GM12878 (cell line): Measurements from ENCODE around the gene RENBP. TPM values are rescaled to one million over a fixed set of nuclear protein-coding genes. Genes with fewer than 3 reads are reported as not detected.

Source experiments
- BCL11A ChIP-seq: IDR thresholded peaks from 2 replicates; pipeline ENCODE4 v1.6.1; 2011; ENCODE audit warnings: low read depth, low read length
- CHD1 ChIP-seq: IDR thresholded peaks from 2 replicates; pipeline ENCODE4 v1.6.1; 2012; ENCODE audit warnings: low read depth, low read length, improper control_type of control experiment
- CHD2 ChIP-seq: IDR thresholded peaks from 2 replicates; pipeline ENCODE4 v1.6.1; 2011; ENCODE audit warnings: low read depth, low read length, improper control_type of control experiment, borderline replicate concordance
- CREM ChIP-seq: IDR thresholded peaks from 2 replicates; pipeline ENCODE4 v1.6.1; 2014; ENCODE audit warnings: antibody characterized with exemption, low read depth
- EP300 ChIP-seq, 2 experiments: fragments of 150-350 bp in 1 of 2; IDR thresholded peaks; 2 replicates each; pipeline ENCODE4 v1.6.1; 2011 to 2012; ENCODE audit warnings: low read depth in 2 of 2, low read length in 2 of 2, borderline replicate concordance in 1 of 2, improper control_type of control experiment in 1 of 2, inconsistent platforms in 1 of 2; ENCODE audit not compliant: control insufficient read depth in 1 of 2
- HDGF ChIP-seq: fragments of 450-650 bp; IDR thresholded peaks from 2 replicates; pipeline ENCODE4 v1.6.1; 2016; ENCODE audit warnings: antibody characterized with exemption
- IKZF1 ChIP-seq: fragments of 450-650 bp; conservative IDR thresholded peaks from 2 replicates; pipeline ENCODE4 v1.6.1; 2017; ENCODE audit warnings: antibody characterized with exemption, mild to moderate bottlenecking
- IKZF2 ChIP-seq, 2 experiments: fragments of 450-650 bp; IDR thresholded peaks; 2 replicates each; pipeline ENCODE4 v1.6.1; 2017; ENCODE audit warnings: mild to moderate bottlenecking in 2 of 2, moderate library complexity in 2 of 2
- LARP7 ChIP-seq: fragments of 450-650 bp; IDR thresholded peaks from 2 replicates; pipeline ENCODE4 v1.6.1; 2017; ENCODE audit warnings: mild to moderate bottlenecking
- MEF2B ChIP-seq: fragments of 450-650 bp; IDR thresholded peaks from 2 replicates; pipeline ENCODE4 v1.6.1; 2018; ENCODE audit warnings: mild to moderate bottlenecking, moderate library complexity; ENCODE audit not compliant: partially characterized antibody, poor library complexity, severe bottlenecking
- MYC ChIP-seq: IDR thresholded peaks from 2 replicates; pipeline ENCODE4 v1.6.1; 2011; ENCODE audit warnings: mild to moderate bottlenecking, low read length, moderate library complexity, inconsistent platforms; ENCODE audit not compliant: insufficient read depth, insufficient replicate concordance, insufficient read length, severe bottlenecking
- NR2C2 ChIP-seq: IDR thresholded peaks from 2 replicates; pipeline ENCODE4 v1.6.1; 2011; ENCODE audit warnings: borderline replicate concordance, low read depth; ENCODE audit not compliant: control insufficient read depth, insufficient read length
- RCOR1 ChIP-seq: conservative IDR thresholded peaks from 2 replicates; pipeline ENCODE4 v1.6.1; 2012; ENCODE audit warnings: low read depth, low read length, improper control_type of control experiment
- SMAD1 ChIP-seq: fragments of 450-650 bp; IDR thresholded peaks from 2 replicates; pipeline ENCODE4 v1.6.1; 2018; ENCODE audit warnings: mild to moderate bottlenecking, low read depth; ENCODE audit not compliant: partially characterized antibody
- SMARCA5 ChIP-seq: fragments of 450-650 bp; IDR thresholded peaks from 2 replicates; pipeline ENCODE4 v1.6.1; 2017; ENCODE audit warnings: mild to moderate bottlenecking
- SPI1 ChIP-seq: IDR thresholded peaks from 2 replicates; pipeline ENCODE4 v1.6.1; 2011; ENCODE audit warnings: low read depth, mild to moderate bottlenecking, low read length, moderate library complexity, borderline replicate concordance; ENCODE audit not compliant: insufficient read depth
- SREBF1 ChIP-seq: IDR thresholded peaks from 2 replicates; pipeline ENCODE4 v1.6.1; 2012; ENCODE audit warnings: mild to moderate bottlenecking, low read length
- SUZ12 ChIP-seq: fragments of 200-600 bp; sonication (generic); IDR thresholded peaks from one replicate; pipeline ENCODE4 v1.6.1; 2018; ENCODE audit warnings: antibody characterized with exemption, mild to moderate bottlenecking; ENCODE audit not compliant: unreplicated experiment
- TCF3 ChIP-seq: IDR thresholded peaks from 2 replicates; pipeline ENCODE4 v1.6.1; 2012; ENCODE audit warnings: low read depth, mild to moderate bottlenecking, low read length, borderline replicate concordance; ENCODE audit not compliant: insufficient read depth
- polyA plus RNA-seq, 11 experiments: library from polyadenylated mRNA; depleted of rRNA in 4 of 11; unstranded in 6 of 11; stranded (reverse) in 5 of 11; fragments of >200 nt; fragmentation: Nextera tagmentation in 4 of 11; fragmentation: Illumina TruSeq in 1 of 11; extraction: Ambion mirVana in 4 of 11; extraction: Trizol in 1 of 11; gene quantifications; 1 replicate in 1 of 11; 2 replicates in 10 of 11; pipeline versions ENCODE4 v1.2.1 to v1.2.3, GENCODE V29; 2011 to 2016; ENCODE audit warnings: inconsistent platforms in 2 of 11, missing spikeins in 2 of 11, low read depth in 1 of 11
- total RNA-seq, 4 experiments: library from RNA; depleted of rRNA in 3 of 4; stranded (reverse); fragments of >200 nt in 3 of 4; fragmentation: Illumina TruSeq in 1 of 4; extraction: Trizol in 1 of 4; gene quantifications; 2 replicates each; pipeline versions ENCODE4 v1.2.1 to v1.2.3, GENCODE V29; 2013 to 2021
- TF ChIP-seq, protein P1 (sequence below): IDR thresholded peaks from 2 replicates; pipeline ENCODE4 v1.6.1; 2012; ENCODE audit warnings: low read depth, low read length, improper control_type of control experiment
- TF ChIP-seq, protein P2 (sequence below): fragments of 450-650 bp; IDR thresholded peaks from 2 replicates; pipeline ENCODE4 v1.6.1; 2016; ENCODE audit warnings: mild to moderate bottlenecking, moderate library complexity, borderline replicate concordance
- TF ChIP-seq, protein P3 (sequence below): IDR thresholded peaks from 2 replicates; pipeline ENCODE4 v1.6.1; 2012; ENCODE audit warnings: low read length, inconsistent platforms

The RENBP gene
- total and polyA plus RNA-seq, 10 of the 15 experiments (the other 5 are each of a cell fraction or from before 2014, with no cell fraction given) = 0.36 to 4.9 (median 1.8) TPM; not detected in 3

DNA sequence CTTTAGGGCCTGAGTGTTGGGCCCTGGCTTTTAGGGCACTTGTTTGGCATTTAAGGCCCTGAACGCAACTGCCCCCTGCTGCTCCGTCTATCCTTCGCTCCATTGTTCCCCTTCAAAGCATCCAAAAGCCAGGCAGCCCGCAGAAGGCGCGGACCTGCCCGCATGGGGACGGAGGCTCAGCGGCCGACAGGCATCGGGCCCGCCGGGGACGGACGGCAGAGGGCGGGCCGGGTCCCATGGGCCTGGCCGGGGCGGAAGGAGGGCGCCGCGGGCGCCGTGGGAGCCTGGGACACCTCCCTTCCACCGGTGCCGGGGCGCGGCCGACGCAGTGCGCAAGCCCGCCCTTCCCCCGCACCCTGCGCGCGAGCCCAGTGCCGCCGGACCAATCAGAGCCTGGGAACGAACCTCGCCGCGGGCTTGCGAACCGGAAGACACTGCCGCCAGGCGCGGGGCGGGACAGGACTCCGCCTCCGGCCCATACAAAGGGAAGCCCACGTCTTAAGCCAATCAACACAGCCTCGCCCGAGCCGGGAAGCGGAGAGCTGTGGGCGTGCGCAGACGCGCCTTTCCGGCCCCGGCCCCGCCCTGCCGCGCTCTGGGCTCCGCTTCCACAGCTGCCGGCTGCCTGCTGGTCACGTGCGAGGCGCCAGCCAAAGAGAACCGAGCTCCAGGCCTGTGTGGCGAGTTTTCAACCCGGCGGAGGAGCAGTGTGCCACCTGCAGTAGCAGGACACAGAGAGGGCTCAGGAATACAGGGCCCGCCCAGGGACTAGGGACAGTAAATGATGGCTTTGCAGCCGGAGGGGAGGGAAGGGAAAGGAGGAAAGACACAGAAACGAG lies 16.3 kb downstream of the RENBP start (continued):
- TF ChIP-seq SPI1 (no peak), CHD1 (no peak), MEF2B (no peak), NR2C2 (no peak), HDGF (no peak), TCF3 (peak; percentile 56; the same call in 1 of the 2 replicates), SUZ12 (no peak), LARP7 (peak; percentile 68), RCOR1 (no peak), CHD2 (peak; percentile 53), SMAD1 (no peak), BCL11A (no peak), EP300 (IDR thresholded peaks at IDR 0.05; ENCODE audit: borderline replicate concordance in 1 of 2, control insufficient read depth in 1 of 2, low read depth in 2 of 2, low read length in 2 of 2) (no peak), CREM (no peak), SREBF1 (no peak), SMARCA5 (no peak), IKZF1 (peak; percentile 78), IKZF2 (IDR thresholded peaks at IDR 0.05) (no peak), MYC (no peak)
- TF ChIP-seq, protein P1, sequence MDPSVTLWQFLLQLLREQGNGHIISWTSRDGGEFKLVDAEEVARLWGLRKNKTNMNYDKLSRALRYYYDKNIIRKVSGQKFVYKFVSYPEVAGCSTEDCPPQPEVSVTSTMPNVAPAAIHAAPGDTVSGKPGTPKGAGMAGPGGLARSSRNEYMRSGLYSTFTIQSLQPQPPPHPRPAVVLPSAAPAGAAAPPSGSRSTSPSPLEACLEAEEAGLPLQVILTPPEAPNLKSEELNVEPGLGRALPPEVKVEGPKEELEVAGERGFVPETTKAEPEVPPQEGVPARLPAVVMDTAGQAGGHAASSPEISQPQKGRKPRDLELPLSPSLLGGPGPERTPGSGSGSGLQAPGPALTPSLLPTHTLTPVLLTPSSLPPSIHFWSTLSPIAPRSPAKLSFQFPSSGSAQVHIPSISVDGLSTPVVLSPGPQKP = peak; percentile 37; the same call in 1 of the 2 replicates
- TF ChIP-seq, protein P2, sequence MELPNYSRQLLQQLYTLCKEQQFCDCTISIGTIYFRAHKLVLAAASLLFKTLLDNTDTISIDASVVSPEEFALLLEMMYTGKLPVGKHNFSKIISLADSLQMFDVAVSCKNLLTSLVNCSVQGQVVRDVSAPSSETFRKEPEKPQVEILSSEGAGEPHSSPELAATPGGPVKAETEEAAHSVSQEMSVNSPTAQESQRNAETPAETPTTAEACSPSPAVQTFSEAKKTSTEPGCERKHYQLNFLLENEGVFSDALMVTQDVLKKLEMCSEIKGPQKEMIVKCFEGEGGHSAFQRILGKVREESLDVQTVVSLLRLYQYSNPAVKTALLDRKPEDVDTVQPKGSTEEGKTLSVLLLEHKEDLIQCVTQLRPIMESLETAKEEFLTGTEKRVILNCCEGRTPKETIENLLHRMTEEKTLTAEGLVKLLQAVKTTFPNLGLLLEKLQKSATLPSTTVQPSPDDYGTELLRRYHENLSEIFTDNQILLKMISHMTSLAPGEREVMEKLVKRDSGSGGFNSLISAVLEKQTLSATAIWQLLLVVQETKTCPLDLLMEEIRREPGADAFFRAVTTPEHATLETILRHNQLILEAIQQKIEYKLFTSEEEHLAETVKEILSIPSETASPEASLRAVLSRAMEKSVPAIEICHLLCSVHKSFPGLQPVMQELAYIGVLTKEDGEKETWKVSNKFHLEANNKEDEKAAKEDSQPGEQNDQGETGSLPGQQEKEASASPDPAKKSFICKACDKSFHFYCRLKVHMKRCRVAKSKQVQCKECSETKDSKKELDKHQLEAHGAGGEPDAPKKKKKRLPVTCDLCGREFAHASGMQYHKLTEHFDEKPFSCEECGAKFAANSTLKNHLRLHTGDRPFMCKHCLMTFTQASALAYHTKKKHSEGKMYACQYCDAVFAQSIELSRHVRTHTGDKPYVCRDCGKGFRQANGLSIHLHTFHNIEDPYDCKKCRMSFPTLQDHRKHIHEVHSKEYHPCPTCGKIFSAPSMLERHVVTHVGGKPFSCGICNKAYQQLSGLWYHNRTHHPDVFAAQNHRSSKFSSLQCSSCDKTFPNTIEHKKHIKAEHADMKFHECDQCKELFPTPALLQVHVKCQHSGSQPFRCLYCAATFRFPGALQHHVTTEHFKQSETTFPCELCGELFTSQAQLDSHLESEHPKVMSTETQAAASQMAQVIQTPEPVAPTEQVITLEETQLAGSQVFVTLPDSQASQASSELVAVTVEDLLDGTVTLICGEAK = peak; percentile 49; the same call in 1 of the 2 replicates
- TF ChIP-seq, protein P3, sequence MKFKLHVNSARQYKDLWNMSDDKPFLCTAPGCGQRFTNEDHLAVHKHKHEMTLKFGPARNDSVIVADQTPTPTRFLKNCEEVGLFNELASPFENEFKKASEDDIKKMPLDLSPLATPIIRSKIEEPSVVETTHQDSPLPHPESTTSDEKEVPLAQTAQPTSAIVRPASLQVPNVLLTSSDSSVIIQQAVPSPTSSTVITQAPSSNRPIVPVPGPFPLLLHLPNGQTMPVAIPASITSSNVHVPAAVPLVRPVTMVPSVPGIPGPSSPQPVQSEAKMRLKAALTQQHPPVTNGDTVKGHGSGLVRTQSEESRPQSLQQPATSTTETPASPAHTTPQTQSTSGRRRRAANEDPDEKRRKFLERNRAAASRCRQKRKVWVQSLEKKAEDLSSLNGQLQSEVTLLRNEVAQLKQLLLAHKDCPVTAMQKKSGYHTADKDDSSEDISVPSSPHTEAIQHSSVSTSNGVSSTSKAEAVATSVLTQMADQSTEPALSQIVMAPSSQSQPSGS = no peak; the same call in 1 of the 2 replicates
